ENCODE data around the gene CCDC186. TPM values are rescaled to one million over a fixed set of nuclear protein-coding genes. Genes with fewer than 3 reads are reported as not detected.
"Not testable (repeated sequence)": the region's sequence is repeated elsewhere in the genome, so short reads cannot be mapped to it uniquely, and the experiment has no call there.

The CCDC186 gene
- total and polyA plus RNA-seq, 10 donors, result 3.0 to 48.6 (median 31.9) TPM

GRCh38 chr10:114157912-114158311 is 16.1 kb downstream of the CCDC186 start:
- Histone ChIP-seq H3K27ac (no peak overlapping the region), H3K4me3 (no peak overlapping the region), H3K36me3 (peaks cover 0 to 92% (median 30%) of the 10 kb centered on the region in 6 donors), H3K9me3 (no peaks in the 10 kb centered on the region), H3K4me1 (peaks cover 0 to 21% (median 3%) of the 10 kb centered on the region in 6 donors), H3K27me3 (replicated peaks in 1 of 7) (no peaks in the 10 kb centered on the region)
- intact Hi-C loops (cut with DNase I; ENCODE audit: low total_unique reads), result no loop called here
- no peak for TF ChIP-seq CTCF (IDR thresholded peaks at IDR 0.05 in 8 of 11, conservative IDR thresholded peaks at IDR 0.05 in 3 of 11)
- TF ChIP-seq POLR2A (IDR thresholded peaks at IDR 0.05), result no peak
- TF ChIP-seq POLR2AphosphoS5 (IDR thresholded peaks at IDR 0.05), result no peak
- DNase-seq, result no peak
- WGBS, 5 donors, result 94 to 100% (median 96%) methylated on average over 2 of the region's 2 CpGs

- Histone ChIP-seq H3K36me3 (peaks cover 0 to 93% (median 51%) of the 10 kb centered on the region in 6 donors), H3K27me3 (replicated peaks in 1 of 7) (no peaks in the 10 kb centered on the region), H3K4me3 (no peak overlapping the region), H3K4me1 (no peaks in the 10 kb centered on the region), H3K27ac (no peak overlapping the region), H3K9me3 (no peaks in the 10 kb centered on the region)
- no peak for TF ChIP-seq POLR2AphosphoS5 (IDR thresholded peaks at IDR 0.05)
- TF ChIP-seq CTCF (IDR thresholded peaks at IDR 0.05 in 8 of 11, conservative IDR thresholded peaks at IDR 0.05 in 3 of 11), result no peak
- no peak for TF ChIP-seq POLR2A (IDR thresholded peaks at IDR 0.05)
- WGBS, 5 donors, result 87 to 98% (median 92%) methylated on average over 1 of the region's 1 CpG
- intact Hi-C loops (cut with DNase I; ENCODE audit: low total_unique reads), result no loop called here
- DNase-seq, result no peak
Observed at GRCh38 chr10:114151892-114152291, 22.1 kb downstream of the CCDC186 start.

- H3K36me3 ChIP-seq, result peaks cover 0 to 93% (median 49%) of the 10 kb centered on the region in 6 donors
- WGBS, 5 donors, result 90 to 96% (median 93%) methylated on average over 2 of the region's 2 CpGs
- intact Hi-C loops (cut with DNase I; ENCODE audit: low total_unique reads), result no loop called here
Observed at GRCh38 chr10:114151486-114151885, 22.5 kb downstream of the CCDC186 start.

GRCh38 chr10:114149476-114149875 is 24.5 kb downstream of the CCDC186 start:
- intact Hi-C loops (cut with DNase I; ENCODE audit: low total_unique reads); H3K27ac ChIP-seq; H3K27me3 ChIP-seq (replicated peaks in 1 of 7); H3K4me3 ChIP-seq; H3K9me3 ChIP-seq; H3K4me1 ChIP-seq; DNase-seq: not testable (repeated sequence)
- 66 to 84% (median 72%) methylated on average over 3 of the region's 3 CpGs for WGBS, 5 donors
- H3K36me3 ChIP-seq, result peaks cover 0 to 93% (median 44%) of the 10 kb centered on the region in 6 donors

More at GRCh38 chr10:114151486-114151885, 22.5 kb downstream of the CCDC186 start:
- no peak for DNase-seq
- no peak for TF ChIP-seq CTCF (IDR thresholded peaks at IDR 0.05 in 8 of 11, conservative IDR thresholded peaks at IDR 0.05 in 3 of 11)
- no peak for TF ChIP-seq POLR2A (IDR thresholded peaks at IDR 0.05)
- TF ChIP-seq POLR2AphosphoS5 (IDR thresholded peaks at IDR 0.05), result no peak
- Histone ChIP-seq H3K4me3 (no peak overlapping the region), H3K9me3 (no peaks in the 10 kb centered on the region), H3K4me1 (no peaks in the 10 kb centered on the region), H3K27me3 (replicated peaks in 1 of 7) (no peaks in the 10 kb centered on the region), H3K27ac (no peak overlapping the region)

- no peak for DNase-seq
- no peaks in the 10 kb centered on the region for H3K27me3 ChIP-seq (replicated peaks in 1 of 7)
- WGBS, 5 donors, result 83 to 97% (median 92%) methylated on average over 1 of the region's 1 CpG
- intact Hi-C loops (cut with DNase I; ENCODE audit: low total_unique reads), result no loop called here
- H3K4me3 ChIP-seq, result no peak overlapping the region
- peaks cover 0 to 98% (median 35%) of the 10 kb centered on the region in 6 donors for H3K36me3 ChIP-seq
- H3K9me3 ChIP-seq, result no peaks in the 10 kb centered on the region
- no peak overlapping the region for H3K27ac ChIP-seq
- TF ChIP-seq POLR2A (IDR thresholded peaks at IDR 0.05) (no peak), CTCF (IDR thresholded peaks at IDR 0.05 in 8 of 11, conservative IDR thresholded peaks at IDR 0.05 in 3 of 11) (no peak), POLR2AphosphoS5 (IDR thresholded peaks at IDR 0.05) (no peak)
- H3K4me1 ChIP-seq, result peaks cover 0 to 4% (median 0%) of the 10 kb centered on the region in 6 donors
Observed at GRCh38 chr10:114143160-114143559, 30.8 kb downstream of the CCDC186 start.
